Esophagus muscularis mucosa (tissue), 4 donors: ENCODE results near the gene PHF23.

ENCODE experiments used
- CTCF ChIP-seq, 3 experiments: fragments of 200-600 bp in 2 of 3; fragments of 450-650 bp in 1 of 3; sonication (generic) in 2 of 3; IDR thresholded peaks; one replicate each; pipeline ENCODE4 v1.5.1; 2017 to 2019; ENCODE audit warnings: antibody characterized with exemption in 3 of 3, mild to moderate bottlenecking in 2 of 3, moderate library complexity in 1 of 3
- EP300 ChIP-seq: sonication (generic); formaldehyde crosslinking; IDR thresholded peaks from one replicate; pipeline ENCODE4 v1.6.1; 2017; ENCODE audit warnings: antibody characterized with exemption
- POLR2A ChIP-seq: fragments of 450-650 bp; IDR thresholded peaks from one replicate; pipeline ENCODE4 v1.6.1; 2017; ENCODE audit warnings: antibody characterized with exemption, moderate library complexity, mild to moderate bottlenecking, low read depth
- POLR2AphosphoS5 ChIP-seq, 2 donors: sonication (generic); formaldehyde crosslinking; IDR thresholded peaks; one replicate each; pipeline ENCODE4 v1.6.1; 2017; ENCODE audit warnings: antibody characterized with exemption in 2 of 2

GRCh38 chr17:7259555-7259889, 20.3 kb upstream of the PHF23 start:
- TF ChIP-seq EP300 (no peak), CTCF (IDR thresholded peaks at IDR 0.05) (no peak), POLR2AphosphoS5 (IDR thresholded peaks at IDR 0.05) (no peak), POLR2A (no peak)
